GM12878 (cell line): ENCODE measurements around the gene CLASP1. TPM values are rescaled to one million over a fixed set of nuclear protein-coding genes. Genes with fewer than 3 reads are reported as not detected.

Experiments used
- ATAC-seq: fragments of 200-7000 bp; cut with Tn5 transposase; 3 replicates; pipeline ENCODE4 v1.9.1; 2020; ENCODE audit warnings: mild to moderate bottlenecking, moderate library complexity
- BruUV-seq: library from RNA; stranded (reverse); fragments of 400-500 nt; replicated peaks from 2 replicates; lab custom pipeline; 2021; lab: Mats Ljungman, UMichigan
- CTCF ChIA-PET: fragments of 300-600 bp; sonication (Branson Sonifier 250); formaldehyde crosslinking; extraction: SDS; loops from one replicate; lab custom pipeline; 2021; ENCODE audit warnings: inconsistent platforms; lab: Yijun Ruan, JAX
- POLR2A ChIA-PET: fragments of 350-600 bp; formaldehyde crosslinking; extraction: SDS; loops from one replicate; lab custom pipeline; 2021; ENCODE audit warnings: inconsistent platforms; lab: Charles Lee
- RAD21 ChIA-PET: fragments of 300-600 bp; sonication (Branson Sonifier 250); formaldehyde crosslinking; loops from one replicate; lab custom pipeline; 2023; ENCODE audit warnings: antibody characterized with exemption; ENCODE audit not compliant: unreplicated experiment; lab: Charles Lee
- SMC1A ChIA-PET: fragments of 300-600 bp; sonication (Branson Sonifier 250); formaldehyde crosslinking; loops from one replicate; lab custom pipeline; 2023; ENCODE audit not compliant: unreplicated experiment, uncharacterized antibody; lab: Charles Lee
- DNase-seq: peaks from one replicate; pipeline ENCODE4 v3.0.0-alpha.2; 2011; ENCODE audit warnings: low read depth, low spot score
- FAIRE-seq: peaks from 3 replicates; lab custom pipeline; 2011; peaks lifted over from hg19 to GRCh38; lab: Jason Lieb, UNC
- H2AFZ ChIP-seq: 2 replicates; pipeline ENCODE4 v1.6.0; 2011; ENCODE audit warnings: low read depth, low read length, control low read depth; ENCODE audit not compliant: control insufficient read depth
- H3K27ac ChIP-seq: 2 replicates; pipeline ENCODE4 v1.5.1; 2011; ENCODE audit warnings: control low read depth; ENCODE audit not compliant: control insufficient read depth, insufficient read depth
- H3K27me3 ChIP-seq, 2 experiments: replicated peaks in 1 of 2; 2 replicates each; pipeline versions ENCODE4 v1.6.0 to v1.6.1; 2011; ENCODE audit warnings: low read length in 1 of 2; ENCODE audit not compliant: control insufficient read depth in 2 of 2, insufficient read depth in 2 of 2
- H3K36me3 ChIP-seq, 2 experiments: 2 replicates each; pipeline ENCODE4 v1.5.1; 2011; ENCODE audit warnings: low read length in 1 of 2; ENCODE audit not compliant: control insufficient read depth in 2 of 2, insufficient read depth in 2 of 2
- H3K4me1 ChIP-seq: 2 replicates; pipeline ENCODE4 v1.6.1; 2011; ENCODE audit warnings: mild to moderate bottlenecking, low read length, moderate library complexity, mixed read lengths; ENCODE audit not compliant: control insufficient read depth, insufficient read depth
- H3K4me2 ChIP-seq: 2 replicates; pipeline ENCODE4 v1.6.0; 2011; ENCODE audit warnings: control low read depth; ENCODE audit not compliant: control insufficient read depth, insufficient read depth
- H3K4me3 ChIP-seq: fragments of 200-600 bp; sonication (generic); 2 replicates; pipeline ENCODE4 v1.5.1; 2016
- H3K79me2 ChIP-seq: 2 replicates; pipeline ENCODE4 v1.6.0; 2011; ENCODE audit warnings: low read length; ENCODE audit not compliant: control insufficient read depth, insufficient read depth
- H3K9ac ChIP-seq: 2 replicates; pipeline ENCODE4 v1.8.0; 2011; ENCODE audit warnings: low read length, control low read depth, mixed read lengths; ENCODE audit not compliant: control insufficient read depth, insufficient read depth
- H3K9me3 ChIP-seq: replicated peaks from 3 replicates; pipeline ENCODE4 v1.5.1; 2011; ENCODE audit warnings: mild to moderate bottlenecking, low read length; ENCODE audit not compliant: control insufficient read depth, insufficient read depth
- H4K20me1 ChIP-seq: 2 replicates; pipeline ENCODE4 v1.6.0; 2011; ENCODE audit not compliant: control insufficient read depth, insufficient read depth
- IKZF1 ChIP-seq: fragments of 450-650 bp; conservative IDR thresholded peaks from 2 replicates; pipeline ENCODE4 v1.6.1; 2017; ENCODE audit warnings: antibody characterized with exemption, mild to moderate bottlenecking
- IKZF2 ChIP-seq, 2 experiments: fragments of 450-650 bp; IDR thresholded peaks; 2 replicates each; pipeline ENCODE4 v1.6.1; 2017; ENCODE audit warnings: mild to moderate bottlenecking in 2 of 2, moderate library complexity in 2 of 2
- NR2C1 ChIP-seq: fragments of 450-650 bp; IDR thresholded peaks from 2 replicates; pipeline ENCODE4 v1.6.1; 2017; ENCODE audit warnings: antibody characterized with exemption, mild to moderate bottlenecking, moderate library complexity
- POU2F2 ChIP-seq: IDR thresholded peaks from 3 replicates; pipeline ENCODE4 v1.6.1; 2011; ENCODE audit warnings: low read depth, mild to moderate bottlenecking, low read length, borderline replicate concordance
- RUNX3 ChIP-seq: IDR thresholded peaks from 2 replicates; pipeline ENCODE4 v1.6.1; 2012; ENCODE audit warnings: low read length, inconsistent platforms
- ZBTB4 ChIP-seq: fragments of 450-650 bp; formaldehyde crosslinking; IDR thresholded peaks from 2 replicates; pipeline ENCODE4 v1.4.0; 2022; ENCODE audit warnings: mild to moderate bottlenecking, moderate library complexity
- ZNF24 ChIP-seq: fragments of 450-650 bp; IDR thresholded peaks from 2 replicates; pipeline ENCODE4 v1.6.1; 2017; ENCODE audit warnings: antibody characterized with exemption, mild to moderate bottlenecking
- WGBS: methylation state at CpG from one replicate; pipeline ENCODE4 v1.1.6; 2016; ENCODE audit warnings: low lambda C conversion rate; ENCODE audit not compliant: insufficient replicate concordance, insufficient coverage; ENCODE audit errors: missing lambda C conversion rate; 5-methylcytosine and 5-hydroxymethylcytosine counted together
- in situ Hi-C: fragments of 300-500 bp; cut with MboI; formaldehyde crosslinking; loops from 9 replicates; pipeline ENCODE4 v1.14.3; 2018; ENCODE audit warnings: mixed read lengths
- intact Hi-C: fragments of 100-400 bp; cut with micrococcal nuclease; formaldehyde crosslinking; loops from one replicate; pipeline ENCODE4 v1.14.2; 2022; ENCODE audit not compliant: unreplicated experiment
- polyA plus RNA-seq, 11 experiments: library from polyadenylated mRNA; depleted of rRNA in 4 of 11; unstranded in 6 of 11; stranded (reverse) in 5 of 11; fragments of >200 nt; fragmentation: Nextera tagmentation in 4 of 11; fragmentation: Illumina TruSeq in 1 of 11; extraction: Ambion mirVana in 4 of 11; extraction: Trizol in 1 of 11; gene quantifications; 1 replicate in 1 of 11; 2 replicates in 10 of 11; pipeline versions ENCODE4 v1.2.1 to v1.2.3, GENCODE V29; 2011 to 2016; ENCODE audit warnings: inconsistent platforms in 2 of 11, missing spikeins in 2 of 11, low read depth in 1 of 11
- total RNA-seq, 4 experiments: library from RNA; depleted of rRNA in 3 of 4; stranded (reverse); fragments of >200 nt in 3 of 4; fragmentation: Illumina TruSeq in 1 of 4; extraction: Trizol in 1 of 4; gene quantifications; 2 replicates each; pipeline versions ENCODE4 v1.2.1 to v1.2.3, GENCODE V29; 2013 to 2021

CLASP1 gene
- total and polyA plus RNA-seq, 10 of the 15 experiments (the other 5 are each of a cell fraction or from before 2014, with no cell fraction given): 1.4 to 62.4 (median 32.9) TPM

GRCh38 chr2:121605820-121606733 lies 43.2 kb downstream of the CLASP1 start (continued):
- TF ChIP-seq ZBTB4 (CRISPR knock-in tag): no peak

GRCh38 chr2:121603185-121603584 lies 46.1 kb downstream of the CLASP1 start:
- ChIA-PET RAD21 (no interaction called here), CTCF (interaction anchor here (1.0 to 1.6 kb wide), 3 partner anchors 8 to 19 kb away, joined by 3 to 7 read pairs (median 3); no protein-coding TSS in a partner anchor), POLR2A (interaction anchor here (1.7 kb wide), 1 partner anchor 43 kb away, joined by 5 read pairs; no protein-coding TSS in a partner anchor), SMC1A (interaction anchor here (1.0 to 2.3 kb wide), 3 partner anchors 14 to 57 kb away, joined by 3 to 5 read pairs (median 5); no protein-coding TSS in a partner anchor)
- H3K4me3 ChIP-seq: peak overlapping the region; percentile 23; the same call in 1 of the 2 replicates
- peaks cover 16% of the 10 kb centered on the region for H3K4me1 ChIP-seq
- peak; percentile 8; the same call in 1 of the 3 replicates for ATAC-seq
- H3K27ac ChIP-seq: no peak overlapping the region
- TF ChIP-seq NR2C1 (no peak), POU2F2 (peak; percentile 44; the same call in 1 of the 3 replicates), ZNF24 (no peak), IKZF1 (0 out of 2 replicates have a peak, but pooled peaks have one; percentile 20), IKZF2 (IDR thresholded peaks at IDR 0.05) (peak; percentile 43 to 48; a peak in 3 of 4 replicates), RUNX3 (peak; percentile 52; the same call in 1 of the 2 replicates)
- no peak overlapping the region for H3K9ac ChIP-seq
- WGBS: 3% methylated on average over 1 of the region's 1 CpG
- in situ Hi-C loops: no loop called here
- no peak for FAIRE-seq
- intact Hi-C loops: no loop called here
- no peak for DNase-seq
- BruUV-seq: no TSS peak
- H3K9me3 ChIP-seq: no peaks in the 10 kb centered on the region; the same call in 2 of the 3 replicates
- H2AFZ ChIP-seq: no peak overlapping the region
- no peak overlapping the region; the same call in 1 of the 2 replicates for H3K4me2 ChIP-seq
- no peaks in the 10 kb centered on the region for H3K27me3 ChIP-seq
- H3K36me3 ChIP-seq: peaks cover 3 to 8% of the 10 kb centered on the region in 2 experiments; a peak in 3 of 4 replicates
- H3K79me2 ChIP-seq: peaks cover 67% of the 10 kb centered on the region
- H4K20me1 ChIP-seq: no peaks in the 10 kb centered on the region
